SK-N-SH (cell line): ENCODE measurements around the gene TBRG4. TPM values are rescaled to one million over a fixed set of nuclear protein-coding genes. Genes with fewer than 3 reads are reported as not detected.
A peak's percentile ranks its signal among the peaks of the same experiment; 100 is the strongest.

Experiments
- CTCF ChIA-PET: fragments of 300-600, 350-600 bp; formaldehyde crosslinking; extraction: SDS; loops from one replicate; lab custom pipeline; 2021; lab: Yijun Ruan, JAX
- POLR2A ChIA-PET: fragments of 350-600 bp; sonication (Branson Sonifier 250); formaldehyde crosslinking; extraction: SDS; loops from one replicate; lab custom pipeline; 2020; ENCODE audit warnings: antibody characterized with exemption, inconsistent platforms; lab: Yijun Ruan, JAX
- DNase-seq: peaks from one replicate; pipeline ENCODE4 v3.0.0; 2012
- H2AFZ ChIP-seq: fragments of 200-600 bp; sonication (generic); 2 replicates; pipeline ENCODE4 v1.8.1; 2016; ENCODE audit warnings: antibody characterized with exemption, mild to moderate bottlenecking, low read depth
- H3F3A ChIP-seq: fragments of 200-600 bp; sonication (generic); replicated peaks from 2 replicates; pipeline ENCODE3; 2016; ENCODE audit warnings: antibody characterized with exemption, mild to moderate bottlenecking; ENCODE audit not compliant: insufficient read depth
- H3K27ac ChIP-seq, 2 experiments: fragments of 200-500 bp in 1 of 2; fragments of 200-600 bp in 1 of 2; sonication (Bioruptor generic) in 1 of 2; sonication (generic), shearing (Covaris generic) in 1 of 2; 2 replicates each; pipeline versions ENCODE4 v1.5.1 to v1.6.1; 2014 to 2016; ENCODE audit warnings: low read depth in 2 of 2, inconsistent platforms in 1 of 2, low read length in 1 of 2, mild to moderate bottlenecking in 1 of 2, mixed read lengths in 1 of 2
- H3K27me3 ChIP-seq: fragments of 200-600 bp; sonication (generic), shearing (Covaris generic); 2 replicates; pipeline ENCODE4 v1.6.1; 2016; ENCODE audit warnings: mixed run types; ENCODE audit not compliant: insufficient read depth
- H3K36me3 ChIP-seq, 2 experiments: fragments of 200-500 bp in 1 of 2; fragments of 200-600 bp in 1 of 2; sonication (Bioruptor generic) in 1 of 2; sonication (generic) in 1 of 2; replicated peaks in 1 of 2; 2 replicates each; pipeline versions ENCODE3 to v1.5.1; 2014 to 2016; ENCODE audit warnings: low read length in 1 of 2, mild to moderate bottlenecking in 1 of 2; ENCODE audit not compliant: insufficient read depth in 2 of 2, control insufficient read depth in 1 of 2
- H3K4me1 ChIP-seq, 2 experiments: fragments of 200-500 bp in 1 of 2; fragments of 200-600 bp in 1 of 2; sonication (Bioruptor generic) in 1 of 2; sonication (generic), shearing (Covaris generic) in 1 of 2; 2 replicates each; pipeline versions ENCODE4 v1.5.1 to v1.6.1; 2014 to 2016; ENCODE audit warnings: low read depth in 1 of 2, low read length in 1 of 2, mixed run types in 1 of 2; ENCODE audit not compliant: insufficient read depth in 2 of 2, control insufficient read depth in 1 of 2
- H3K4me2 ChIP-seq: fragments of 200-600 bp; sonication (generic), shearing (Covaris generic); 2 replicates; pipeline ENCODE4 v1.6.1; 2017; ENCODE audit warnings: mixed run types
- H3K4me3 ChIP-seq, 2 experiments: fragments of 200-500 bp in 1 of 2; fragments of 200-600 bp in 1 of 2; sonication (Bioruptor generic) in 1 of 2; sonication (generic), shearing (Covaris generic) in 1 of 2; 2 replicates each; pipeline versions ENCODE4 v1.5.1 to v1.8.1; 2014 to 2016; ENCODE audit warnings: low read depth in 2 of 2, inconsistent platforms in 1 of 2, low read length in 1 of 2, mild to moderate bottlenecking in 1 of 2, mixed read lengths in 1 of 2, moderate library complexity in 1 of 2
- H3K79me2 ChIP-seq: fragments of 200-600 bp; sonication (generic); 2 replicates; pipeline ENCODE4 v1.8.1; 2017; ENCODE audit warnings: mild to moderate bottlenecking; ENCODE audit not compliant: insufficient read depth
- H3K9ac ChIP-seq: fragments of 200-600 bp; sonication (generic); 2 replicates; pipeline ENCODE4 v1.6.1; 2017; ENCODE audit warnings: mixed run types
- H3K9me2 ChIP-seq: fragments of 200-600 bp; sonication (generic); 2 replicates; pipeline ENCODE4 v1.6.1; 2017; ENCODE audit warnings: mixed run types
- H3K9me3 ChIP-seq: fragments of 200-600 bp; sonication (generic); 2 replicates; pipeline ENCODE4 v1.6.1; 2017; ENCODE audit warnings: mixed run types, mild to moderate bottlenecking, moderate library complexity
- H4K20me1 ChIP-seq: fragments of 200-600 bp; sonication (generic); 2 replicates; pipeline ENCODE4 v1.6.1; 2017; ENCODE audit warnings: mild to moderate bottlenecking, mixed run types; ENCODE audit not compliant: insufficient read depth
- EP300 ChIP-seq, 2 experiments: IDR thresholded peaks; 2 replicates each; pipeline versions ENCODE4 v1.4.0 to v1.6.1; 2012; ENCODE audit warnings: borderline replicate concordance in 1 of 2, low read depth in 1 of 2, low read length in 1 of 2
- EZH2phosphoT487 ChIP-seq: fragments of 200-600 bp; sonication (generic); IDR thresholded peaks from 2 replicates; pipeline ENCODE4 v1.6.1; 2017; ENCODE audit warnings: low read depth, mixed run types, mild to moderate bottlenecking, antibody characterized with exemption, moderate library complexity, borderline replicate concordance
- FOXJ3 ChIP-seq: sonication (generic); formaldehyde crosslinking; IDR thresholded peaks from 2 replicates; pipeline ENCODE4 v1.5.1; 2020; ENCODE audit warnings: mild to moderate bottlenecking, missing genetic modification reagents
- FOXM1 ChIP-seq: IDR thresholded peaks from 2 replicates; pipeline ENCODE4 v1.4.0; 2012; ENCODE audit warnings: low read depth, mild to moderate bottlenecking
- MEF2A ChIP-seq: IDR thresholded peaks from 2 replicates; pipeline ENCODE4 v1.4.0; 2012; ENCODE audit warnings: low read depth, borderline replicate concordance
- NRF1 ChIP-seq: IDR thresholded peaks from 2 replicates; pipeline ENCODE4 v1.6.1; 2012; ENCODE audit warnings: low read depth, mild to moderate bottlenecking, low read length
- POLR2AphosphoS5 ChIP-seq: IDR thresholded peaks from 2 replicates; pipeline ENCODE4 v1.6.1; 2012; ENCODE audit warnings: low read depth, low read length
- RAD21 ChIP-seq: IDR thresholded peaks from 2 replicates; pipeline ENCODE4 v1.6.1; 2012; ENCODE audit warnings: mild to moderate bottlenecking, low read length
- RXRA ChIP-seq: IDR thresholded peaks from 2 replicates; pipeline ENCODE4 v1.4.0; 2012; ENCODE audit warnings: low read depth, mild to moderate bottlenecking, borderline replicate concordance
- SIN3A ChIP-seq: IDR thresholded peaks from 2 replicates; pipeline ENCODE4 v1.6.1; 2012; ENCODE audit warnings: low read depth, mild to moderate bottlenecking, low read length, moderate library complexity, borderline replicate concordance
- SMC3 ChIP-seq: IDR thresholded peaks from 2 replicates; pipeline ENCODE4 v1.6.1; 2012; ENCODE audit warnings: low read depth, low read length, improper control_type of control experiment
- TAF1 ChIP-seq: IDR thresholded peaks from 2 replicates; pipeline ENCODE4 v1.6.1; 2012; ENCODE audit warnings: low read depth, mild to moderate bottlenecking, low read length, moderate library complexity, borderline replicate concordance
- WGBS: methylation state at CpG from one replicate; pipeline ENCODE4 v1.1.6; 2017; ENCODE audit warnings: low lambda C conversion rate; 5-methylcytosine and 5-hydroxymethylcytosine counted together
- polyA plus RNA-seq, 3 experiments: library from polyadenylated mRNA; depleted of rRNA; stranded (reverse); fragments of >200 nt; gene quantifications; 2 replicates each; pipeline ENCODE4 v1.2.3, GENCODE V29; 2012
- TF ChIP-seq, protein P1 (sequence below): fragments of 150-350 bp; IDR thresholded peaks from 2 replicates; pipeline ENCODE4 v1.6.1; 2017; ENCODE audit warnings: antibody characterized with exemption, low read length, low read depth, borderline replicate concordance
- TF ChIP-seq, protein P2 (sequence below): IDR thresholded peaks from 2 replicates; pipeline ENCODE4; 2012

The TBRG4 gene
- polyA plus RNA-seq, 1 of the 3 experiments (the other 2 are of a cell fraction) = 76.2 TPM

DNA sequence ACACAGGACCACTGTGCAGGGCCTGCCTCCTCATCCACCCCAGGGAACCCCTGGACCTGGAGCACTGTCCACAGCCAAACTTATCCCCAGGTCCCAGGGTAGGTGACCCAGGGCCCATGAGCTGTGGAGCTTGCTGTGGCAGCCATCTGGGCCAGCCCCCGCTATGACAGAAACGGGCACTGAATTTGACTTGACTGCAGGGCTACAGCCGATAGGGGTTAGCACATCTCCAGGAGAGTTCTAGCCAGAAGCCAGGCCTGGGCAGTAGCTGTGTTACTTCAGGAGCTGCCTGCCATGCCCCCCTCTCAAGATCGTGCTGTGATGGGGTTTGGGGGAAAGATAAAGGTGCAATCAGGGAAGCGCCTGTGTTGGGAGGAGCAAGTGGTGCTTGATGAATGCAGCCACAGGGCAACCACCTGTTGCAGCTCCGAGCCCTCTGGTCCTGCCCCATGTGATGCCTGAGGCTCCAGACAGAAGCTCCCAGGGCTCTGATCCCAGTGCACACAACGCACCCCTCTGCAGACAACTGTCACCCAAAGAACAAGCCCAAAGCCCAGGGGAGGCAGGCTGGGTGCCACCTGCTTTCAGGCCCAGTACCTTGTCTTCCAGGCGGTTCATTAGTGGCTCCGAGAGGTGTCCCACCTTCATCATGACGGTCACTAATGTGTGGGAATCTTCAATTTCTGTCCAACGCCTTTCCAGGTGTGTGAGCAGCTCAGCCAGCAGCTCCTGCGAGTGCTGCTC lies 6.5 kb downstream of the TBRG4 start:
- H3K4me2 ChIP-seq = no peak overlapping the region
- no peaks in the 10 kb centered on the region for H3K27me3 ChIP-seq
- no peaks in the 10 kb centered on the region for H3K9me2 ChIP-seq
- 96% methylated on average over 11 of the region's 12 CpGs for WGBS
- peaks cover 56% of the 10 kb centered on the region for H3K79me2 ChIP-seq
- no peaks in the 10 kb centered on the region for H3K9me3 ChIP-seq
- H3K4me1 ChIP-seq = peaks cover 7 to 18% of the 10 kb centered on the region in 2 experiments; a peak in 2 of 4 replicates
- no peaks in the 10 kb centered on the region for H3F3A ChIP-seq
- TF ChIP-seq, protein P1, sequence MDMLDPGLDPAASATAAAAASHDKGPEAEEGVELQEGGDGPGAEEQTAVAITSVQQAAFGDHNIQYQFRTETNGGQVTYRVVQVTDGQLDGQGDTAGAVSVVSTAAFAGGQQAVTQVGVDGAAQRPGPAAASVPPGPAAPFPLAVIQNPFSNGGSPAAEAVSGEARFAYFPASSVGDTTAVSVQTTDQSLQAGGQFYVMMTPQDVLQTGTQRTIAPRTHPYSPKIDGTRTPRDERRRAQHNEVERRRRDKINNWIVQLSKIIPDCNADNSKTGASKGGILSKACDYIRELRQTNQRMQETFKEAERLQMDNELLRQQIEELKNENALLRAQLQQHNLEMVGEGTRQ = no peak
- no peak for TF ChIP-seq SIN3A
- no peak for TF ChIP-seq TAF1
- no peak overlapping the region for H3K27ac ChIP-seq
- H3K4me3 ChIP-seq = no peak overlapping the region
- peak; percentile 23 for DNase-seq
- ChIA-PET CTCF (interaction anchor here (1.0 to 1.2 kb wide), 4 partner anchors 16 to 258 kb away, joined by 3 to 4 read pairs (median 3); partner anchors contain the start of gene NACAD), POLR2A (interaction anchor here (0.7 kb wide), 1 partner anchor 15 kb away, joined by 3 read pairs; no protein-coding TSS in a partner anchor)
- H2AFZ ChIP-seq = no peak overlapping the region
- peaks cover 64% of the 10 kb centered on the region for H4K20me1 ChIP-seq
- no peak overlapping the region for H3K9ac ChIP-seq
- H3K36me3 ChIP-seq = peaks cover 72 to 93% of the 10 kb centered on the region in 2 experiments

DNA sequence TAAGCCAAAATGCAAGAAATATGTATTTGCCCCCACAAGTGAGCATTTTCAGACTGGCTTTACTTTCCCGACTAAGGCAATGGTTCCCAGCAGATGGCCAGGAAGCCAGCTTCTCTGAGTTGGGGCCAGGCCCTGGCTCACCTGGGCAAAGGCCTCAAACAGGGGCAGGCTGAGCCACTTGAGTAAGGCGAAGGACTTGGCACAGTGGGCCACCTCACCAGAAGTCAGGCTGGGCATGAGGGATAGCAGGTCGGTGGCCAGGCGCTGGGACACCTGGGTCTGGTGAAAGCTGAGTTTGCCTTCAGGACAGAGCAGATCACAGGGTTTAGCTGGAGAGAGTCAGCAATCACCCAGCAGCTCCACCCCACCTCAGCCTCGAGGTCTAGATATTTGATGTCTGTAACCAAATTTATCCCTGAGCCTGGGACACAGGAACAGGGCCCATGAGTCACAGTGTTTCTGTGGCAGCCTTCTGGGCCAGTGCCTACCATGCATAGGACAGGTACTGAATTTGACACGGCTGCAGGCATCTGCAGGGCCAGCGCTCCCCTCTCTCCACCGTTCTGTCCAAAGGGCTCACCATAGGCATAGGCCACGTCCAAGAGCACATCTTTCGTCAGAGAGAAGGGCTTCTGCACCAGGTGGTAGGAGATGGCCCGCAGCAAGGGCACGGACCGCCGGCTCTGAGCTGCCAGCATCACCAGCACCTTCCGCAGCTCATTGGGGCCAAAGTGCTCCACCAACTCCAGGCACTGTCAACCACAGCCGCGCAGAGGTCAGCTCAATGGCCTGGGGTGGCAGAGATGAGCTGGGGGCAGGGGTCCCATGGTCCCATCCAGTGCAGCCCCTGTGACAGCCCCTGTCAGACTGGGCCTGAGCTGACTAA lies 7.3 kb downstream of the TBRG4 start:
- 92% methylated on average over 15 of the region's 17 CpGs for WGBS

More for the DNA sequence above, 7.3 kb downstream of the TBRG4 start:
- no peaks in the 10 kb centered on the region for H3K9me2 ChIP-seq
- H3K27me3 ChIP-seq = no peaks in the 10 kb centered on the region
- no peak overlapping the region for H3K9ac ChIP-seq
- H3K36me3 ChIP-seq = peaks cover 67 to 100% of the 10 kb centered on the region in 2 experiments
- peaks cover 7 to 18% of the 10 kb centered on the region in 2 experiments; a peak in 1 of 4 replicates for H3K4me1 ChIP-seq
- H3K9me3 ChIP-seq = no peaks in the 10 kb centered on the region
- H3K4me2 ChIP-seq = no peak overlapping the region
- no peak overlapping the region for H3K27ac ChIP-seq
- peaks cover 62% of the 10 kb centered on the region for H4K20me1 ChIP-seq
- H2AFZ ChIP-seq = no peak overlapping the region
- no peak overlapping the region for H3K4me3 ChIP-seq
- H3F3A ChIP-seq = no peaks in the 10 kb centered on the region
- DNase-seq = no peak
- TF ChIP-seq MEF2A (no peak), RXRA (no peak), FOXJ3 (no peak), EP300 (IDR thresholded peaks at IDR 0.05; ENCODE audit: borderline replicate concordance in 1 of 2, low read depth in 1 of 2, low read length in 1 of 2) (no peak), NRF1 (no peak), EZH2phosphoT487 (no peak), SIN3A (no peak), POLR2AphosphoS5 (no peak), FOXM1 (no peak), RAD21 (no peak), SMC3 (no peak)
- TF ChIP-seq, protein P2, sequence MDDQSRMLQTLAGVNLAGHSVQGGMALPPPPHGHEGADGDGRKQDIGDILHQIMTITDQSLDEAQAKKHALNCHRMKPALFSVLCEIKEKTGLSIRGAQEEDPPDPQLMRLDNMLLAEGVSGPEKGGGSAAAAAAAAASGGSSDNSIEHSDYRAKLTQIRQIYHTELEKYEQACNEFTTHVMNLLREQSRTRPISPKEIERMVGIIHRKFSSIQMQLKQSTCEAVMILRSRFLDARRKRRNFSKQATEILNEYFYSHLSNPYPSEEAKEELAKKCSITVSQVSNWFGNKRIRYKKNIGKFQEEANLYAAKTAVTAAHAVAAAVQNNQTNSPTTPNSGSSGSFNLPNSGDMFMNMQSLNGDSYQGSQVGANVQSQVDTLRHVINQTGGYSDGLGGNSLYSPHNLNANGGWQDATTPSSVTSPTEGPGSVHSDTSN = no peak
- POLR2A ChIA-PET = interaction anchor here (0.7 to 1.5 kb wide), 2 partner anchors 14 to 15 kb away, joined by 3 to 4 read pairs; no protein-coding TSS in a partner anchor
- CTCF ChIA-PET = interaction anchor here (0.7 to 1.5 kb wide), 4 partner anchors 19 to 130 kb away, joined by 3 read pairs; no protein-coding TSS in a partner anchor
- H3K79me2 ChIP-seq = peaks cover 48% of the 10 kb centered on the region
